Nephron (organoid): ENCODE measurements around the gene UBE2H.

ENCODE experiments used
- H3K27ac Mint-ChIP-seq, 3 experiments: 2 replicates each; pipeline ENCODE4 v1.8.0; 2020; ENCODE audit warnings: mixed read lengths in 3 of 3, mild to moderate bottlenecking in 2 of 3, moderate library complexity in 1 of 3
- H3K27me3 Mint-ChIP-seq: 2 replicates; pipeline ENCODE4 v1.8.0; 2021; ENCODE audit warnings: low read depth, mild to moderate bottlenecking, moderate library complexity, mixed read lengths
- H3K36me3 Mint-ChIP-seq: 2 replicates; pipeline ENCODE4 v1.8.0; 2020; ENCODE audit warnings: low read depth, mixed read lengths
- H3K4me1 Mint-ChIP-seq: 2 replicates; pipeline ENCODE4 v1.8.0; 2020; ENCODE audit warnings: mixed read lengths
- H3K4me3 Mint-ChIP-seq, 3 experiments: 2 replicates each; pipeline ENCODE4 v1.8.0; 2020; ENCODE audit warnings: mild to moderate bottlenecking in 3 of 3, mixed read lengths in 3 of 3, moderate library complexity in 2 of 3
- H3K9me3 Mint-ChIP-seq: 2 replicates; pipeline ENCODE4 v1.8.0; 2020; ENCODE audit warnings: mixed read lengths
- TF ChIP-seq, protein P1 (sequence below), 3 experiments: fragments of 200-600 bp; sonication (generic); IDR thresholded peaks; one replicate each; pipeline ENCODE4 v1.5.0; 2021; ENCODE audit warnings: antibody characterized with exemption in 3 of 3; ENCODE audit not compliant: unreplicated experiment in 3 of 3

Gene UBE2H

GRCh38 chr7:129783584-129783919, 169.2 kb downstream of the UBE2H start:
- Mint-ChIP-seq H3K9me3 (no peaks in the 10 kb centered on the region), H3K4me3 (peak overlapping the region in 2 of 3 experiments; percentile 29 to 42), H3K27ac (no peak overlapping the region), H3K36me3 (no peaks in the 10 kb centered on the region), H3K27me3 (peaks cover 85% of the 10 kb centered on the region), H3K4me1 (peaks cover 29% of the 10 kb centered on the region)
- TF ChIP-seq, protein P1, sequence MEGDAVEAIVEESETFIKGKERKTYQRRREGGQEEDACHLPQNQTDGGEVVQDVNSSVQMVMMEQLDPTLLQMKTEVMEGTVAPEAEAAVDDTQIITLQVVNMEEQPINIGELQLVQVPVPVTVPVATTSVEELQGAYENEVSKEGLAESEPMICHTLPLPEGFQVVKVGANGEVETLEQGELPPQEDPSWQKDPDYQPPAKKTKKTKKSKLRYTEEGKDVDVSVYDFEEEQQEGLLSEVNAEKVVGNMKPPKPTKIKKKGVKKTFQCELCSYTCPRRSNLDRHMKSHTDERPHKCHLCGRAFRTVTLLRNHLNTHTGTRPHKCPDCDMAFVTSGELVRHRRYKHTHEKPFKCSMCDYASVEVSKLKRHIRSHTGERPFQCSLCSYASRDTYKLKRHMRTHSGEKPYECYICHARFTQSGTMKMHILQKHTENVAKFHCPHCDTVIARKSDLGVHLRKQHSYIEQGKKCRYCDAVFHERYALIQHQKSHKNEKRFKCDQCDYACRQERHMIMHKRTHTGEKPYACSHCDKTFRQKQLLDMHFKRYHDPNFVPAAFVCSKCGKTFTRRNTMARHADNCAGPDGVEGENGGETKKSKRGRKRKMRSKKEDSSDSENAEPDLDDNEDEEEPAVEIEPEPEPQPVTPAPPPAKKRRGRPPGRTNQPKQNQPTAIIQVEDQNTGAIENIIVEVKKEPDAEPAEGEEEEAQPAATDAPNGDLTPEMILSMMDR (IDR thresholded peaks at IDR 0.05; ENCODE audit: unreplicated experiment in 3 of 3), result no peak

DNA sequence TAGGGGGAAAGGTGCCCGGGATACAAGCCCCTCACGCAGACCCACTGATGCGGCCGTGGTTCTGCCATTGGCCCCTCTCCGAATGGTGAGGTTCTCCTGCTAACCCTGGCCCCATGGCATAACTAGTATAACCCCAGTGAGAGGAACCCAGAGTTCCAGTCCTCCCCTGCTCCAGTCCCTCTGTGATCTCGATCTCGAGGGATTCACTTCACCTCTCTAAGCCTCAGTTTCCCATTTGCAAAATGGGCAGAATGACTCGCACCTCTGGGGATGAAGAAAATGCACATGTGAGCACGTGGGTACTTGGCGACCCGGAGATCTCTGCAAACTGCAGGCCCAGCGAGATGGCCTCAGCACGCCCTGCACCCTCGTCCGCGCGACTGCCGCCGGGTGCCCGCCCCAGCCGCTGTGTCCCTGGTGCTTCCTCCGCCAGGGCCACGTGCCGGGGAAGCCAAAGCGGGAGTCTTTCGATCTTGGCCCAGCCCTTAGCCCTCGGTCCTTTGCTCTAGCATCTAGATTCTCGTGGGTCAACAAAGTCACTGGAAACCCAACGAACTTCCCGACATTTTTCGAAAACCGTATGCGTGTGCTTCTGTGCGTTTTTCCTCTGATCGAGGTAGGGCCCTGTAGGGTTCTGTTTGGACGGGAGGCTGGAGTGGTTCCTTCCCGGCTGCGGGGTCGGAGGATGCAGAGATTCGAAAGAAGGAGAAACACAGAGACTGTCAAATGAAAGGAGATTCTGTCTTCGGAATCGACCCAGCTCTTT, 169.8 kb downstream of the UBE2H start:
- peaks cover 88% of the 10 kb centered on the region for H3K27me3 Mint-ChIP-seq
- TF ChIP-seq, protein P1 (IDR thresholded peaks at IDR 0.05; ENCODE audit: unreplicated experiment in 3 of 3), result no peak
- H3K4me1 Mint-ChIP-seq, result peaks cover 29% of the 10 kb centered on the region
- no peaks in the 10 kb centered on the region for H3K9me3 Mint-ChIP-seq
- H3K36me3 Mint-ChIP-seq, result no peaks in the 10 kb centered on the region
- no peak overlapping the region for H3K27ac Mint-ChIP-seq
- peak overlapping the region; percentile 29 to 62 (median 52) for H3K4me3 Mint-ChIP-seq

DNA sequence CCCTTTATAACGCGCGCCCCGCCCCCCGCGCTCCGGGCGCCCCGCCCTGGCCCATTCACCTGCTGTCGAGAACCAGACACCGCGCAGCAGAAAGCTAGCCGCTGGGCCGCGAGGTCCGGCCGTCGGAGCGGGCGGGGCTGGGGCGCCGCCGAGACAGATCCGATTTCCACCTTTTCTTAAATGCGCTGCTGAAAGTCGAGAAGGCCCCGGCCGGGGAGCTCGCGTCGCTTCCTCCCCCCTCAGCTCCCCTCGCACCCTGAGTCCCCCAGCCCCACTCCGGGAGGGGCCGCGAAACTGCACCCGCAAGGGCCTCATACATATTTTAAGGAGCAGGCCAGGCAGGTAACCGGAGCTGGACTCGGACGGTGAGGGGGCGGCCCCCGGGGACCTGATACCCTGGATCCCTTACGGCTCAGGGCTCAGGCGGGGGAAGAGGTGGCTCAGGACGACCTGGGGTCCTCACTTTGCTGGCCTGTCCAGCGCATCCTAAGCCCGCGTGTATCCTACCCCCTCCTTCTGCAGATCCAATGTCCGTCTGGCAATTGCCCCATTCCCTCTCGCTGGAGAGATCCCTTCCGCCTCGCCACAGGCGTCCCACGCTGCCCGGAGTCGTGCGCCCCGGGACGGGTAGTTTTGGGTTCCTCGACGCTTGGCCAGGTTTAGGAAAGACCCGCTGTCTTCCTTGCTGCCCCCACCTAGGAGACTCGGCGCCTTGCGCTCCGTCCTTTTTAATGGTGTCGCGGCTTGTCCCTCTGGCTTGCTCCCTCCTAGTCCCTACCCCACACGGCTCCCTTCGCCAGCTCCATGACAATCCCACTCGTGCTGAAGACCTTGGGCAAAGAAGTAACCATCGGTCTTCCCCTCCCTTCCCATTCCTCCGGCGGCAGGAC, 170.6 kb downstream of the UBE2H start:
- H3K4me3 Mint-ChIP-seq, result peak overlapping the region; percentile 17 to 62 (median 52)
- H3K36me3 Mint-ChIP-seq, result no peaks in the 10 kb centered on the region
- TF ChIP-seq, protein P1 (IDR thresholded peaks at IDR 0.05; ENCODE audit: unreplicated experiment in 3 of 3), result no peak
- H3K9me3 Mint-ChIP-seq, result no peaks in the 10 kb centered on the region
- peaks cover 29% of the 10 kb centered on the region for H3K4me1 Mint-ChIP-seq
- H3K27ac Mint-ChIP-seq, result no peak overlapping the region
- H3K27me3 Mint-ChIP-seq, result peaks cover 89% of the 10 kb centered on the region

DNA sequence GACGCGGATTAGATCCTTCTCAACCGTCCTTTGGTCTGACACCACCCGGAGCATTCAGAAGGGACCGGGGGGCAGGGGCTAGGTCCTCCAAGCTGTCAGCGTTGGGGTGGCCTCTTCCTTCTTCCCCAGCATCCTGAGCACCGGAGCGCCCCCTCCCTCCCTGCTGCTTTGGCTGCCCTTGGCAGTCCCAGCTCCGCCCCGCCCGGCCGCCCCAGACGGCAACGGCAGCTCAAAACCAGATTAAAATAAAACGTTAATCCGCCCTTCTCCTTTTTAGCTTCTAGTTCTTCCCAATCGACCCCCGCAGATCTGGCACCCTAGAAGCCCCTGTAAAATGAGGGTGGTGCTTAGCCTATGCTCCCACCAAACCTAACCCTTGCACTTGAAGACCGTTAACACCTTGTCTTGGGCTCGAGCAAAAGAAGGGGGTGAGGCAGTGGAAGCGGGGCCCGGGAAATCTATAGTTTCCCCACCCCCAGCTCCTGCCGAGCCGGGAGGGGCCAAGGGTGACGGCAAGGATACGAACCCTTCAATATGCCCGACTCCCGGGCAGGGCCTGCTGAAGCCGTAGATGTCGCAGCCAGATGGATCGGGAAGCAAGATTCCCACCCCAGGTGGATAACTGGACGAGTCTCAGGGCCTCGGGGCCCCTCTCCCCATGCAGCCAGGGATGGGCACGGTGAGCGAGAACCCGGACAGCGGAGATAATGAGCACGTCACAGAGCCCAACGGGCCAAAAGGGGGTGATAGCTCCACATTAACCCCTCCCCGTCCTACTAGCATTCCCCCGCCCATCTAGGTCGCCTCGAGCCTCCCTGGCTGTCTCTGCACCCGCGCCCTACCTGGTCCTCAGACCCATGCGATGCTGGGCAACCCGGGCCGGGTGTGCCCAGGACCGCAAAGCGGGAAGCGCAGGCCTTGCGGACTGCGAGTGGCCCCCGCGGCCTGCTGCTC, 171.5 kb downstream of the UBE2H start:
- TF ChIP-seq, protein P1 (IDR thresholded peaks at IDR 0.05; ENCODE audit: unreplicated experiment in 3 of 3), result no peak
- H3K9me3 Mint-ChIP-seq, result no peaks in the 10 kb centered on the region
- H3K27ac Mint-ChIP-seq, result no peak overlapping the region
- peaks cover 29% of the 10 kb centered on the region for H3K4me1 Mint-ChIP-seq
- H3K4me3 Mint-ChIP-seq, result peak overlapping the region; percentile 76 to 83 (median 78)
- no peaks in the 10 kb centered on the region for H3K36me3 Mint-ChIP-seq
- peaks cover 89% of the 10 kb centered on the region for H3K27me3 Mint-ChIP-seq
